H9 (cell line): Measurements from ENCODE around the gene ATRIP. TPM values are rescaled to one million over a fixed set of nuclear protein-coding genes. Genes with fewer than 3 reads are reported as not detected.

Experiments used
- DNase-seq: peaks from one replicate; pipeline ENCODE4 v3.0.0-alpha.2; 2017
- H2AFZ ChIP-seq: one replicate; pipeline ENCODE4 v1.6.1; 2013; ENCODE audit warnings: mild to moderate bottlenecking, low read length, control low read depth, moderate library complexity
- H2AK5ac ChIP-seq: 2 replicates; pipeline ENCODE4 v1.6.1; 2013; ENCODE audit warnings: low read length, control low read depth, mixed read lengths; ENCODE audit not compliant: insufficient read length
- H2BK120ac ChIP-seq: one replicate; pipeline ENCODE4 v1.6.1; 2013; ENCODE audit warnings: low read depth, mild to moderate bottlenecking, low read length, control low read depth, inconsistent platforms; ENCODE audit not compliant: poor library complexity, severe bottlenecking
- H2BK12ac ChIP-seq: 2 replicates; pipeline ENCODE4 v1.6.1; 2013; ENCODE audit warnings: low read length, control low read depth, mixed read lengths, low read depth; ENCODE audit not compliant: insufficient read length
- H2BK15ac ChIP-seq: 2 replicates; pipeline ENCODE4 v1.6.1; 2013; ENCODE audit warnings: low read depth, low read length, control low read depth
- H2BK20ac ChIP-seq: one replicate; pipeline ENCODE4 v1.6.1; 2013; ENCODE audit warnings: low read depth, mild to moderate bottlenecking, low read length, control low read depth, inconsistent platforms; ENCODE audit not compliant: poor library complexity, severe bottlenecking
- H2BK5ac ChIP-seq: 2 replicates; pipeline ENCODE4 v1.6.1; 2013; ENCODE audit warnings: low read length, control low read depth, mixed read lengths; ENCODE audit not compliant: insufficient read length
- H3K14ac ChIP-seq: 2 replicates; pipeline ENCODE4 v1.6.1; 2013; ENCODE audit warnings: low read length, control low read depth; ENCODE audit not compliant: insufficient read depth
- H3K18ac ChIP-seq: 2 replicates; pipeline ENCODE4 v1.6.1; 2013; ENCODE audit warnings: low read depth, mild to moderate bottlenecking, mixed read lengths, low read length, control low read depth; ENCODE audit not compliant: insufficient read length
- H3K23ac ChIP-seq: 2 replicates; pipeline ENCODE4 v1.6.1; 2013; ENCODE audit warnings: low read length, control low read depth, mixed read lengths, low read depth; ENCODE audit not compliant: insufficient read length
- H3K23me2 ChIP-seq: 2 replicates; pipeline ENCODE4 v1.6.1; 2013; ENCODE audit warnings: low read depth, mild to moderate bottlenecking, mixed read lengths, low read length, control low read depth; ENCODE audit not compliant: insufficient read length, poor library complexity, severe bottlenecking
- H3K27ac ChIP-seq: 2 replicates; pipeline ENCODE4 v1.5.1; 2013; ENCODE audit warnings: low read length, control low read depth, mixed read lengths, low read depth; ENCODE audit not compliant: insufficient read length
- H3K27me3 ChIP-seq: 2 replicates; pipeline ENCODE4 v1.6.1; 2013; ENCODE audit warnings: low read length, control low read depth, inconsistent platforms; ENCODE audit not compliant: insufficient read depth
- H3K4ac ChIP-seq: 2 replicates; pipeline ENCODE4 v1.6.1; 2013; ENCODE audit warnings: low read depth, mild to moderate bottlenecking, control low read depth, inconsistent platforms, low read length, moderate library complexity
- H3K4me1 ChIP-seq: 2 replicates; pipeline ENCODE4 v1.6.1; 2013; ENCODE audit warnings: low read length, control low read depth, inconsistent platforms; ENCODE audit not compliant: insufficient read depth
- H3K4me2 ChIP-seq: 2 replicates; pipeline ENCODE4 v1.6.1; 2013; ENCODE audit warnings: low read length, control low read depth, mixed read lengths; ENCODE audit not compliant: insufficient read length, insufficient read depth
- H3K56ac ChIP-seq: 2 replicates; pipeline ENCODE4 v1.6.1; 2013; ENCODE audit warnings: low read depth, mild to moderate bottlenecking, mixed read lengths, low read length, control low read depth; ENCODE audit not compliant: insufficient read length
- H3K79me1 ChIP-seq: 2 replicates; pipeline ENCODE4 v1.6.1; 2013; ENCODE audit warnings: low read depth, mild to moderate bottlenecking, moderate library complexity, low read length, control low read depth, inconsistent platforms; ENCODE audit not compliant: insufficient read depth, poor library complexity, severe bottlenecking
- H3K79me2 ChIP-seq: 2 replicates; pipeline ENCODE4 v1.6.1; 2013; ENCODE audit warnings: low read length, control low read depth, inconsistent platforms; ENCODE audit not compliant: insufficient read depth
- H3K9ac ChIP-seq: 2 replicates; pipeline ENCODE4 v1.6.1; 2013; ENCODE audit warnings: low read length, control low read depth, mixed read lengths; ENCODE audit not compliant: insufficient read length; ENCODE audit errors: extremely low read depth
- H3K9me3 ChIP-seq: one replicate; pipeline ENCODE4 v1.6.1; 2013; ENCODE audit warnings: low read depth, low read length, inconsistent platforms; ENCODE audit not compliant: control insufficient read depth
- H3T11ph ChIP-seq: one replicate; pipeline ENCODE4 v1.6.1; 2013; ENCODE audit warnings: mild to moderate bottlenecking, low read length, control low read depth, inconsistent platforms
- H4K20me1 ChIP-seq: one replicate; pipeline ENCODE4 v1.6.1; 2013; ENCODE audit not compliant: control insufficient read depth, insufficient read length, insufficient read depth
- H4K5ac ChIP-seq: 2 replicates; pipeline ENCODE4 v1.6.1; 2013; ENCODE audit warnings: low read depth, mild to moderate bottlenecking, mixed read lengths, low read length, control low read depth; ENCODE audit not compliant: insufficient read length
- H4K8ac ChIP-seq: replicated peaks from 2 replicates; pipeline ENCODE4 v1.6.1; 2013; ENCODE audit warnings: low read length, control low read depth, mixed read lengths, low read depth; ENCODE audit not compliant: insufficient read length
- H4K91ac ChIP-seq: 2 replicates; pipeline ENCODE4 v1.6.1; 2013; ENCODE audit warnings: low read depth, mild to moderate bottlenecking, moderate library complexity, mixed read lengths, low read length, control low read depth; ENCODE audit not compliant: insufficient read length
- H3K27ac Mint-ChIP-seq, 3 experiments: 2 replicates in 2 of 3; 3 replicates in 1 of 3; pipeline ENCODE4 v1.8.0; 2020 to 2021; ENCODE audit warnings: mixed read lengths in 3 of 3, mild to moderate bottlenecking in 1 of 3, moderate library complexity in 1 of 3
- H3K27me3 Mint-ChIP-seq: 2 replicates; pipeline ENCODE4 v1.8.0; 2021; ENCODE audit warnings: low read depth, mild to moderate bottlenecking, moderate library complexity, mixed read lengths
- H3K36me3 Mint-ChIP-seq, 3 experiments: 2 replicates in 2 of 3; 3 replicates in 1 of 3; pipeline ENCODE4 v1.8.0; 2020 to 2021; ENCODE audit warnings: low read depth in 3 of 3, mixed read lengths in 3 of 3; ENCODE audit not compliant: insufficient read depth in 1 of 3
- H3K4me1 Mint-ChIP-seq, 2 experiments: 2 replicates each; pipeline ENCODE4 v1.8.0; 2020; ENCODE audit warnings: mixed read lengths in 2 of 2
- H3K4me3 Mint-ChIP-seq, 2 experiments: 2 replicates in 1 of 2; 3 replicates in 1 of 2; pipeline ENCODE4 v1.8.0; 2020 to 2021; ENCODE audit warnings: mild to moderate bottlenecking in 2 of 2, mixed read lengths in 2 of 2, moderate library complexity in 1 of 2
- H3K9me3 Mint-ChIP-seq, 2 experiments: 2 replicates in 1 of 2; 3 replicates in 1 of 2; pipeline ENCODE4 v1.8.0; 2020; ENCODE audit warnings: mild to moderate bottlenecking in 2 of 2, mixed read lengths in 2 of 2, moderate library complexity in 1 of 2
- CTCF ChIP-seq: fragments of 200-600 bp; sonication (generic); conservative IDR thresholded peaks from 3 replicates; pipeline ENCODE4 v1.8.0; 2021; ENCODE audit warnings: antibody characterized with exemption, mild to moderate bottlenecking
- WGBS: extraction: QIAGEN DNeasy Blood & Tissue Kit; methylation state at CpG from one replicate; pipeline ENCODE4 v1.1.7; 2013; ENCODE audit warnings: missing lambda C conversion rate, low lambda C conversion rate, mixed read lengths; ENCODE audit not compliant: insufficient read length; ENCODE audit errors: extremely low coverage; 5-methylcytosine and 5-hydroxymethylcytosine counted together
- total RNA-seq: library from RNA; stranded (reverse); gene quantifications from 2 replicates; pipeline ENCODE4 v1.2.1, GENCODE V29; 2021

The ATRIP gene
- total RNA-seq, 1 experiment from 2014 or later: 16.3 TPM

GRCh38 chr3:48467110-48467454 lies 20.5 kb downstream of the ATRIP start:
- Histone ChIP-seq H3T11ph (no peak overlapping the region), H2AFZ (no peak overlapping the region), H3K18ac (no peak overlapping the region), H3K9ac (no peak overlapping the region), H2BK5ac (no peak overlapping the region), H2BK12ac (no peak overlapping the region), H4K91ac (no peak overlapping the region), H3K56ac (no peak overlapping the region), H3K4ac (no peak overlapping the region), H3K14ac (no peak overlapping the region), H3K27ac (no peak overlapping the region), H4K5ac (no peak overlapping the region), H3K79me1 (no peaks in the 10 kb centered on the region), H3K4me2 (no peak overlapping the region), H3K4me1 (no peaks in the 10 kb centered on the region), H3K23me2 (no peaks in the 10 kb centered on the region), H2BK20ac (no peak overlapping the region), H3K79me2 (no peaks in the 10 kb centered on the region; the same call in 1 of the 2 replicates), H3K23ac (no peak overlapping the region), H2BK15ac (no peak overlapping the region), H4K8ac (no peak overlapping the region), H2BK120ac (no peak overlapping the region), H2AK5ac (no peak overlapping the region), H4K20me1 (no peaks in the 10 kb centered on the region), H3K9me3 (no peaks in the 10 kb centered on the region), H3K27me3 (no peaks in the 10 kb centered on the region)
- TF ChIP-seq CTCF: no peak
- no peaks in the 10 kb centered on the region; the same call in 1 of the 2 replicates for H3K27me3 Mint-ChIP-seq
- H3K36me3 Mint-ChIP-seq: peaks cover 13 to 32% (median 32%) of the 10 kb centered on the region in 3 experiments
- H3K4me1 Mint-ChIP-seq: peaks cover 16 to 26% of the 10 kb centered on the region in 2 experiments
- no CpG with 5 or more reads among the region's 9 CpGs for WGBS
- no peaks in the 10 kb centered on the region for H3K9me3 Mint-ChIP-seq
- DNase-seq: no peak
- peak overlapping the region; percentile 90 to 99 (median 99); a peak in 5 of 7 replicates for H3K27ac Mint-ChIP-seq
- H3K4me3 Mint-ChIP-seq: no peak overlapping the region; a peak in 1 of 5 replicates
